ENCODE measurements around the gene NDRG2.
"Not testable (repeated sequence)": the region's sequence is repeated elsewhere in the genome, so short reads cannot be mapped to it uniquely, and the experiment has no call there.

Gene NDRG2

DNA sequence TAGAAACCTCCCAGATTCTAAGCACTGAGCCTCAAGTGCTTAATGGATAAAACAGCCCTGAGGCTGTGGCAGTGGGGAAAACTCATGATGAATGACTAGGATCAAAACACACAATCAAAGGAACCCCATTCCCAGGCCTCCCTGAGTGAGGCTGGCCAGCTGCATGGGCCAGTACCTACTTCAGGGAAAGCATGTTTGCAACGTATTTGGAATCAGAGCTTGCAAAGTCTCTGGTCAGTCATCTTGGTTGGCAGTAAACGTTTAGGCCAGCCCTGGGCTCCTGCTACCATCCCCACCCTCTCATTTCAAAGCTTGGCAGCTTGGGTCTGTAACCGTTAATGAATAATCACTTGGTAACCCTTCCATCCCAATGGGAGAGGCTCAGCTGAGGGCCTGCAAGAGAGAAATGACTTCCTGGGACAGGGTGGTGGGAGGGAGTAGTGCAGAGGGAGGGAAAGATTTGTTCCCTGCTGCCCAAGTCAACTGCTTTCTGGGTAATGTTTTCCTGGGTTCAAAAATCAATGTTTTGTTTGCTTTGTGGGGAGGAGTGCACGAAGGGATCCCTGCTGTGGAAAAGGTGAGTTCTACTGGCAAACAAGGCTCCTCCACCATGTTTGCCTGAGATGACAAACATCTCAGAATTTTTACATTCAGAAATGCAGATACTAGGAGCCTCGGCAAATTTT lies 30.7 kb upstream of the NDRG2 start:
- FAIRE-seq = no peak

DNA sequence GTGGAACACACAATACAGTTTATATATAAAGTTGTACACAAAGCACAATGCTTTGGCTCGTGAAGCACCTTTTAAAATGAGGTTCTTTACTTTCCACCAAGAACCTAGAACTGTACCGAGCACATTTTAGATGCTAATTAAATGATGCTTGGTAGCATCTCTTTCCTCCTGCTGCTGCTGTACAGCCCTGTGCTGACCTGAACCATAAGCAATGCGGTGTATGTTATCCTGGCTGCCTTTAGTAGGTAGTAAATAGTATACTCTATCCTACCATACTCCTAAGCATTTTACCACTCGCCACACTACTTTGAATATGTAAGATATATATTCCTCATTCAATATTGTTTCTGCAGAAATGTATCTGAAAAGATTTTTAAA lies 29.9 kb upstream of the NDRG2 start:
- no peak for FAIRE-seq

DNA sequence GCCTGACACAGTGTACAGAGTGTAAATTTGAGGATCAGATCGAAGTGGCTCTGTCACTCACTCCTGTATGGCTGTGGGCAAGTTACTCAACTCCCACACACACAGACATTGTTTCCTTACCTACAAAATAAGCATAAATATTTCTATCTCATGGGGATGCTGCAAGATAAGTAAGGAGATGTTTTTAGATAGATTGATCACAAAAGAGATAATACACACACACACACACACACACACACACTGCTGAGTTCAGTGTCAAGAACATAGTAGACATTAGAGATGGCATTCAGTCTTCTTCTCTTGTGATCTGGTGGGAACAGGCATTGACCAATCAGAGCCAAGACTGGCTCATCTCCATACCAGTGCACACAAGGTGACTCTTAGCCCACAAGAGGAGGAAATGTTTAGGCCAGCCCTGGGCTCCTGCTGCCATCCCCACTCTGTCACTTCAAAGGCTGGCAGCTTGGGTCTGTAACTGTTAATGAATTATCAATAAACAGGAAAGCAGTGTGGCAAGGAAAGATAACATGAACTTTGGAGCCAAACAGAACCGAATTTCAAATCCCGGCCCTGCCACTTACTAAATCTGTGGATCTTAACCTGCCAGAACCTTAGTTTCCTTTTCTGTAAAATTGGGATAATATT lies 29.4 kb upstream of the NDRG2 start:
- FAIRE-seq = no peak

DNA sequence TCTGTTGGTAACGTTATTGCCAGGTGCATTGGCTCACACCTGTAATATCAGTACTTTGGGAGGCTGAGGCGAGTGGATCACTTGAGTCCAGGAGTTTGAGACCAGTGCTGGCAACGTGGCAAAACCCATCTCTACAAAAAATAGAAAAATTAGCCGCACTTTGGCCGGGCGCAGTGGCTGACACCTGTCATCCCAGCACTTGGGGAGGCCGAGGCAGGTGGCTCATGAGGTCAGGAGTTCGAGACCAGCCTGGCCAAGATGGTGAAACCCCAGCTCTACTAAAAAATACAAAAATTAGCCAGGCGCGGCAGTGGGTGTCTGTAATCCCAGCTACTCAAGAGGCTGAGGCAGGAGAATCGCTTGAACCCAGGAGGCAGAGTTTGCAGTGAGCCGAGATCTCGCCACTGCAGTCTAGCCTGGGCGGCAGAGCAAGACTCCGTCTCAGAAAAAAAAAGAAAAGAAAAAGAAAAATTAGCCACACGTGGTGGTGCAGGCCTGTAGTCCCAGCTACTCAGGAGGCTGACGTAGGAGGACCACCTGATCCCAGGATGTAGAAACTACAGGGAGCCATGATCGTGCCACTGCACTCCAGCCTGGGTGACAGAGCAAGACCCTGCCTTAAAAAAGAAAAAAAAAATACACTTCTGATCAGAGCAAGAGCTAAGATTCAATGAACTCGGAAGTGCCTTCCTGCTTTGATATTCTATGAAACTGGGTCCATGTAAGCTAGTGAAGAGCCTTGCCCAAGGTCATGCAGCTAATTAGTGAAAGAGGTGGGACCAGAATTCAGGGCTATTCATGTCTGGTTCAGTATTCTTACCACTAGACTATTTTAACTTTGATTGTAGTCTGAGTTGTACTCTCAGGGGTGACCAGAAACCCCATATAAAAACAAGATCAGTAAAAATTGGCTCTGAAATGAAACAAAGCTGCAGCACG lies 28.6 kb upstream of the NDRG2 start:
- FAIRE-seq = no peak

DNA sequence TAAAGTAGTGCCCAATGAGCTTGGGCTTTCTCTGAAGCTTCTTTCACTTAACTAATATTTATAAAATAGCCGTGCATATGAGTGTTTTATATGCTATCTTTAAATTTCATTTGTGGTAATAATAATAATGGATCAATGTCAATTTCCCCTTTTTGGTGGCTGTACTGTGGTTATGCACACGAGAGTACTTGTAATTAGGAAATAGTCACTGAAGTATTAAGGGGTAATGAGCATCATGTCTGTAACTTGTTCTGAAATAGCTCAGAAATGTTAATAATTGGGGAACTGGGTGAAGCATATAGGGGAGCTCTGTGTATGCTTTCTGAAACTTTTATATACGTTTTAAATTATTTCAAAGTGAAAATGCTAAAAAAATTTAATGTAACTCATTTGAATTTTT lies 25.7 kb upstream of the NDRG2 start:
- FAIRE-seq = no peak

DNA sequence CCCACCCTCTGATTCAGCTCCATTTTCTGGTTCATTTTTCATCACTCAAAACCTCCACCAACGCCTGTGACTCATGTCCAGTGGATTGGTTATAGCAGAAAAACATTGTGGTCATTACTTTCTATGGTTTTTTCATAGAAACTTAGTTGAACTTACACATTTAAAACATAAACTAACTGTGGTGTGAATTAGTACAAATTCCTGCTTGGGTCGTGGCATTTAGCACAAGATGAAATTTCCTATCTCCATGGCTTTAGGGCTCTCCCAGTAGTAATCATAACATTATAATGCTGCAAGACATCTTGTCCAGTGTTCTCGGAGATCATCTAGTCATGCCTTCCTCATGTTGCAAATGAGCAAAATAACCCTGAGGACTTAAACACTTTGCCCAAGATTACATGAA lies 24.4 kb upstream of the NDRG2 start:
- FAIRE-seq = no peak

DNA sequence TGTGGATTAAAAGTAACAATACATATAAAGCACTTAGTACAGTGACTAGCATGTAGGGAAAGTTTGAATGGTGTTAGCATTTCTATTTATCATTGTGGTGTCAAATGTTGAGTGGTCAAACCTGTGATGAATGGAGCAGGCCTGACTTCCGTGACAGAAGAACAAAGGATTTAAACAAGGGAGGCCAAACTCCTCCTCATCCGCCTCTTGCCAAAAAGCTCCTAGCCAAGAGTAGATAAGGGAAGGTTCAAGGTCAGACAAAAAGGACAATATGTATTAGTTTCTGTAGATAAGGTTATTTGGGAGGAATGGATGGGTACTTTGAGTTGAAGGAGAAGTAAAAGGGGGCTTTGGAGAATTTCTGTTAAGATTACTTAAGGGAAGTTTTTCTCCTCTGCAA lies 23.8 kb upstream of the NDRG2 start:
- no peak for FAIRE-seq

DNA sequence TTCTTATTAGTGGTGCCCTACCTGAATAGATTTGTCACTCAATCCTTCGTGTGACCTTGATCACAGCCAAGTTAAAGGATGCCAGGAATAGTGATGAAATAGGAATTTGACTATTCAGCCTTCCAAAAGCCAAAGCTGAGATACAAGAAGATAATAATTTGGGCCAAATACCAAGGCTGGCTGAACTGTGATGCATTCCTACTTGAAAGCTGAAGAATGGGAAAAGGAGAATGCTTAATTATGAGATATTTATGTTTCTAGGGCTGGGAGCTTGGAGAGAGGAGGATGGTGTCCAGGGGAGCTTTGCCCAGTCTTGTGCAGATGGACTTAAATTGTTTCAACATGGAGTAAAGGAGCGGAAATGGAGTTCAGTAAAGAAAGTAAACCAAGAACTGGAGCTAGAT lies 22.5 kb upstream of the NDRG2 start:
- no peak for FAIRE-seq

DNA sequence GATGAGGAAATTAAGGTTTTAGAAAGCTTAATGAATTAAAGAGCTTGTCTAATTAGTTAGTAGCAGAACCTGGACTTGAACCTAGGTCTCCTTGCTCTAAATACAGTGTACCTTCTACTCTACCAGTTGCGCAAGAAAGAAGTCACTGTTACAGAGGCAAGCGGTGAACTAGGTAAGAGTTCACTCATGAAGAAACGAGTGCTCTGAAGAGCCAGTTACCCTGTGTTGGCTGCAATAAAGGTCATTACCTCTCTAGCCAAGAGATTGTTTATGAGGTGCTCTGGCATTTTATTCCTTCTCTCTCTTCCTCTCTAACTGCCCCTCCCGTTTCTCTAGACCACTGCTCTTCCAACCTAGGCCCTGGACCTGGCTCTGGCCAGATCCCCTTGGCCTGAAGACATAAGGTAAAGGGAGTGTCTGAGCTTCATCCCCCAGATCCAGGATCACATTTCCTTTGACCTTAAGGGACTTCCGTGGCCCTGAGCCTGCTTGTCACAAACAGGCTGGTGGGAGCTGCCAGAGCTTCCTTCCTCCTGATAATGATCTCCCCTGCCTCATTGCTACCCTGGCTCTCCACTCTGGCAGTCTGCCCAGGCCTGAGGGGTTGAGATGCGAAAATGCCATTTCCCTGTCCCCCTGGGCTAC lies 19.2 kb upstream of the NDRG2 start:
- FAIRE-seq = no peak

DNA sequence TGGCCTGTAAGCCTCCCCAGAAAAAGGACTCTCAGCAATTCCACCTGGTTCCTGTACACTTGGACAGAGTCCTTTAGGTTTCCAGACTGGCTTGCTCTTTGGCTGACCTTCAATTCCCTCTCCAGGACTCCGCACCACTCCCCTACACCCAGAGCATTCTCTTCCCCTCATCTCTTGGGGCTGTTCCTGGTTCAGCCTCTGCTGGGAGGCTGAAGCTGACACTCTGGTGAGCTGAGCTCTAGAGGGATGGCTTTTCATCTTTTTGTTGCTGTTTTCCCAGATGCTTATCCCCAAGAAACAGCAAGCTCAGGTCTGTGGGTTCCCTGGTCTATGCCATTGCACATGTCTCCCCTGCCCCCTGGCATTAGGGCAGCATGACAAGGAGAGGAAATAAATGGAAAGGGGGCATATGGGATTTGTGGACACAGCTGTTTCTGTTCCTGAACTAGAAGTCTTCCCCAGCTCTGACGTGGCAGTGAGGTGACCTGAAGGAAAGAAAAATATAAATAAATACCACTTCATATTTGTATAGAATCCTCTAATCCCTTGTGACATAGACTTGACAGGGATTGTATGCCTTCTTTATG lies 18.6 kb upstream of the NDRG2 start:
- no peak for FAIRE-seq

DNA sequence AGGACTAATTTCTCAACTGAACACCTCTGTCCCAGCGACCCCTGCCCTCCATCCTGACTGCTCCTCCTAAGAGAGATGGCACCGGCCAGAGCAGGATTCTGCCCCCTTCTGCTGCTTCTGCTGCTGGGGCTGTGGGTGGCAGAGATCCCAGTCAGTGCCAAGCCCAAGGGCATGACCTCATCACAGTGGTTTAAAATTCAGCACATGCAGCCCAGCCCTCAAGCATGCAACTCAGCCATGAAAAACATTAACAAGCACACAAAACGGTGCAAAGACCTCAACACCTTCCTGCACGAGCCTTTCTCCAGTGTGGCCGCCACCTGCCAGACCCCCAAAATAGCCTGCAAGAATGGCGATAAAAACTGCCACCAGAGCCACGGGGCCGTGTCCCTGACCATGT lies 18.1 kb upstream of the NDRG2 start:
- no peak for FAIRE-seq

DNA sequence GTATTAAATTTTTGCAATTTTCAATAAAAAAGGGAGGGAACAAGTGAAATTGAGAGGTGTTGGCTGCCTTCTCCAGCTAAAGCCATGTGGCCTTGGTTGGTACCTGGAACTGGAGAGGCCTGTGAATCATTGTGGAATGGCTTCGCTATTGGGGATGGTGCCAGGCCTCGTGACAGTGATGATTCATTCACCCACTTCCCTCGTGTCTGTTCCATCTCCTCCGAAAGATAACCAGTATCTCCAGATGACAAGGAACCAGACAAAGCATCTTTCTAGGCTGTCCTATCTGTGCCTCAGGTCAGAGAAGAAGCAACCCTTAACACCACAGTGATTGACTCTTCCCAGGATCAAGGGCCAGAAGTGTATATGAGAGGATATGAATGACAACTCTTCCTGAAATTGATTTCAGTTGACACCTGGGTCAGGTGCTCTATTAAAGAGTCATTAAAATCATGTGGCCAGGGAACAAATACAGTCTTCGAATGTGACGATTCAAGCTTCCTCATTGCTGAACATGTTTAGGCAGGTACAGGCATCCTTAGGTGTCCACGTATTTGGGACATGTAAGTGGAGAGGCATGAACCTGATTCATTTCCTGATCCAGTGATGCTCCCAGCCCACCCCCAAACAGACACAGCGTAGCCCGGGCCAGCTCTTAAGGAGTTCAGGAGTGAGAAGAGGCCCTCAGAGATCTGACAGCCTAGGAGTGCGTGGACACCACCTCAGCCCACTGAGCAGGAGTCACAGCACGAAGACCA lies 17.0 kb upstream of the NDRG2 start, which contains the start of gene RNASE7:
Gene RNASE7 (plus strand): TSS at position 687 of the 758 bp plus-strand sequence. CDS start 631 bp downstream, outside the sequence.
- no peak for FAIRE-seq

DNA sequence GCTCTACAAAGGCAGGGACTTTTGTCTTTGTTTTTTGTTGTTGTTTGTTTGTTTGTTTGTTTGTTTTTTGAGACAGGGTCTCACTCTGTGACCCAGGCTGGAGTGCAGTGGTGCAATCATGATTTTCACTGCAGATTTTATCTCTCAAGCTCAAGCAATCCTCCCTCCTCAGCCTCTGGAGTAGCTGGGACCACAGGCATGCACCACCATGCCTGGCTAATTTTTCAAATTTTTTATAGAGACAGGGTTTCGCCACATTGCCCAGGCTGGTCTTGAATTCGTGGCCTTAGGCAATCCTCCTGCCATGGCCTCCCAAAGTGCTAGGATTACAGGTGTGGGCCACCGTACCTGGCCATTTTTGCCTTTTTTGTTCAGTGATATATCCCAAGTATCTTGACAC lies 16.1 kb upstream of the NDRG2 start:
- not testable (repeated sequence) for FAIRE-seq

DNA sequence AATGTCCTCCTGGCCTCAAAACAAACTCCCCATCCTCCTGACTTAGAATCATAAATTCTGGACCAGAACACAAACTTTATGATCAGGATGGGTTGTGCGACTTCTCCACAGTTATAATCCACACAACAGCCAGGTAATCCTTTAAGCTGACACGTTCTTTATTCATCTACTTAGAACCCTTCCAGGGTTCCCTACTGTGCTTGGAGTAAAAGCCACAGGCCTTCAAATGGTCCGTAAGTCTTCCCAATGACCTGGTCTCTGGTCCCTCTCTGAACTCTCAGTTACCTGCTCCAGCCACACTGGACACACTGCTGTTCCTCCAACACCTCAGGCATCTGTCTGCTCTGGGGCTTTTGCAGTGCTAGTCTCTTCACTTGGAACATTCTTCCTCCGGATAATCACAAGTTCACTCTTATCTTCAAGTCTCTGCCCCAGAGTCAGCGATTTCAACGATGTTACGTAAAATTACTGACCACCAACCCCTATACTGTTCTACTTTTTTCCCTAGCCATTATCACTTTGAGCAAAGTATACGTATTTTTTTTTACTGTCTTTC lies 15.6 kb upstream of the NDRG2 start:
- FAIRE-seq = no peak

DNA sequence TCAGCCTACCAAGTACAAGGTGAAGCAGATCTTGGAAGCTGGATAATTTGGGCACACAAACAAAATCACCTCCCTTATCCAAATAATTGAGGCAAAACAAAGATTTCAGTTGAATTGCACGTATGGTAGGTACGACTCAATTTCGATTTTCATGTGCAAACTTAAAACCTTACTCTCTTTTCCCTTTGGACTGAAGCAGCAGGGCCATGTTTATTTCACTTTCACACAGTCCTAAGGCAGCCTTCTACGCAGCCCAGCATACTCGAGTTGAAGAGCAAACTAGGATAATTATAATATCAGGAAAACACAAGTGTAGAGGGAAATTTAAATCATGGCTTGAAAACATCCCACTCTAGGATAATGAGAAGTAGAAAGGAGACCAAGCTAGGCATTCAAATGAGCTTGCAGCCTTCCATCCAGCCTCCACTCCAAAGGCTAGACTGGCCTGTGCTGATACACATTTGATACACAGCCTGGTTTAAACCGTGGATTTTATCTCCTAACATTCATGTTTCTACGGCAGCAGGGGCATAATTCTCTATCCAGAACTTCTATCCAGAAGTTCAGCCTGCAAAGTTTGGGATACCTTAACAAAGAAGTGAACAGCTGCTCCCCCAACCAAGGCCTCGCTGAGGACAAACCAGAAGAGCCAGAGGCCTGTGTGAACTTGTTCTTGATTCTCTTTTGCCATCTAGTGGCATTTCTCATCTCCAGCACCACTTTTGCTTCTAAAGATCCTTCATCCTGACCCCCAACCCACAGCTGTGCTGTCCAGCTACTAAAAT lies 14.9 kb upstream of the NDRG2 start:
- no peak for FAIRE-seq

DNA sequence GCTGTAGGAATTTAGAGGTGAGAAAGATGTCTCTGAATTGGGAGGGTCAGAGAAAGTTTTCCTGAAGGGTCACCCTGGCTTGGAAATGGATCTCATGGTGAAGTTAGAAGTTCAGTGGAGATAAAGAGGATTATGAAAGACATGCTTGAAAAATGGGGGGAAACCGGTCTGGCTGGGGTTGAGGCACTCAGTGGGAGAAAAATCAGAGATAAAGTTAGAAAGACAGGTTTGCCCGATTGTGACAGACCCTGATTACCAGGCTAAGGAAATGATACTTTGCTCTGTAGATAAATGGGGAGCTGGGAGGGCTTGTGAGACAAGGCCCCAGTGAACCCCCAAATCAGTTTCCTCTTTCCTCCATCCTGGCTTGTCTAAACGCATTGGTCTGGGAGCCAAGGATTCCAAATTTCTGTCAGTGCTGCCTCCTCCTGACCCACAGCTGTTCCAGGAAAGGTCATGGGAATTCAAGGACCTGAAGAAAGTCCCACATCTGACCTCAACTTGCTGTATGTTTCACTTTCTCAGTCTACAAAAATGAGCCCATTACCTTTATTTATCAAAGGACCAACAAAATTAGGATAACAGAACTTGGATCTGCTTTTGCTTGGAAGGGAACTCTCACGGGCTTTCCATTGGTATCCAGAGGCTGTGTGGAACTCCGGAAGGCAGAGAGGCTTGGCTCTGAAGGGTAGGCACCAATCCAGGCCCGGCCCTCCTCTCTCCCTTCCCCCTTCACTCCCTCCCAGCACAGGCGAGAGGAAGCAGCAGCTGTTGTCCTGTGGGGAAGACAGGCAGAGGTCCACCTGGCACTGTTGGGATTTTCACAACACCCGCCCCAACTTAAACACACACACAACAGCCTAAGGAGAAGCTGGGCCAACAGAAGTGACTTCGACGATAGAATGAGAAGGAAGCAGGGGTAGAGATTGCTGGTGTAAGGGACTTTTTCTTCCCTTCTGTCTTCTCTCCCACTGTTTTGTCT lies 13.9 kb upstream of the NDRG2 start:
- no peak for FAIRE-seq

DNA sequence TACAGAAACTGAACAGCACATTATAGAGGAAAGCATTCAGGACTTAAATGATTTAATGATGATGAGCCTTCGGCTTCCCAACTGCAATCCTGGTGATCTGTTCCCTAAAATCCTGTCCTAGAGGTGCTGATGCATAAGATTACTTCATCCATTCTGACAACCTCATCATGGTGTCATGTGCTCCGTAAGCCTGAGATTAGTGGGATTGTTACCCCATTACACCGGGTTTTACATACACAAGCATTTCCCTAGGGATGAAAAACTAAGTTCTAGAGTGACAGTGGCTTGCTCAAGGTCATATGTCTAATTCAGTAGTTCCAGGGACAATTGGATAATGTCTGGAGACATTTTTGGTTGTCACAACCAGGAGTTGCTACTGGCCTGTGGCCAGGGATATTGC lies 12.3 kb upstream of the NDRG2 start:
- no peak for FAIRE-seq

DNA sequence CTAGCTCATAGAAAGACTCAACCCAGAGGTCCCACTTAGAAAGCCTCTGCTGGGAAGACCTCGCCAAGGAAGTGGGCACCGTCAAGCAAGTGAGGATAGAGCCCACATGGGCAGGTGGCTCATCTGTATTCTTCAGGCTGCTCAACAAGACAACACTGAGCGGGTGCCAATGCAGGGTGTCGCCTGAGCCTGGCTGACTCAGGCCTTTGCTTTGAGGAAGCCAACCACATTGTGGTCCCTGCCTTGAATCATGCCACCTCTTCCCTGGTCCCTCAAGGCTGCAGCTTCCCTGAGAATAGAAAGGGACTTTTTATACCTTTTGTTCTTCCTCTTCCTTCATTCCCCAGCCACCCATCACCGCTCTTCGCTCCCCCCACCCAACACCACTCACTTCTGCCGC lies 11.9 kb upstream of the NDRG2 start:
- FAIRE-seq = no peak

DNA sequence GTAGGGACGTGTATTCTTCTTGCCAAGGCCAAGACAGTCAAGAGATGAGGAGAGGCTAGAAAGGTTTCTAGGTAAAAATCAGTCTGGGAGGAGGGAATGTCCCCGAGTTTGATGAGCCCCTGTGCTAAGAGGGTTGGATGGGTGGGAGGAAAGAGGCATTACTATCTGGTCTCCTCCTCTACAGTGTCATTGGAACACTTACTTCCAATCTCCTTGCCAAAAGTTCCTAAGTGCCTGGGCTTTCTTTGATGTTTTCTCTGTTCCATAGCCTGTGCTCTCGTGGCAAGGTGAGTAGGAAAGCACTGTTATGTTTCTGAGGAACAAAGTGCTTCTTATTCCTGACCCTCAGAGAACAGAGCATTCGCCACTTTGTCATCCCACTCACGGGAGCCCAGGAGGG lies 9.8 kb upstream of the NDRG2 start, which contains the start of gene RNASE13:
Gene RNASE13 (minus strand): TSS at position 101 of the 400 bp plus-strand sequence. CDS start 519 bp downstream, outside the sequence.
- no peak for FAIRE-seq
